Hematopoietic multipotent progenitor cell treated with erythropoietin and hydrocortisone succinate and interleukin-3 and kit ligand, for 4 days (in vitro differentiated cells): ENCODE measurements around the gene GSE1.
A peak's percentile ranks its signal among the peaks of the same experiment; 100 is the strongest.

Experiments used
- DNase-seq: peaks from one replicate; pipeline ENCODE4 v3.0.0-alpha.2; 2015

The GSE1 gene

GRCh38 chr16:85650844-85651628 lies 37.9 kb downstream of the GSE1 start:
- no peak for DNase-seq

GRCh38 chr16:85651629-85652430 lies 38.7 kb downstream of the GSE1 start:
- peak; percentile 67 for DNase-seq

- DNase-seq, result peak; percentile 87
Measured at GRCh38 chr16:85652431-85653221, 39.5 kb downstream of the GSE1 start.

- DNase-seq, result no peak
Measured at GRCh38 chr16:85653290-85653891, 40.3 kb downstream of the GSE1 start.

- no peak for DNase-seq
Measured at GRCh38 chr16:85654251-85655095, 41.4 kb downstream of the GSE1 start.

- no peak for DNase-seq
Measured at GRCh38 chr16:85655216-85656129, 42.4 kb downstream of the GSE1 start.

- no peak for DNase-seq
Measured at GRCh38 chr16:85656351-85657266, 43.5 kb downstream of the GSE1 start.

GRCh38 chr16:85657267-85657650 lies 44.1 kb downstream of the GSE1 start:
- DNase-seq, result no peak

GRCh38 chr16:85657996-85658395 lies 44.9 kb downstream of the GSE1 start:
- no peak for DNase-seq

- DNase-seq, result no peak
Measured at GRCh38 chr16:85658504-85659326, 45.6 kb downstream of the GSE1 start.

- DNase-seq, result no peak
Measured at GRCh38 chr16:85659336-85659735, 46.2 kb downstream of the GSE1 start.

- peak; percentile 84 for DNase-seq
Measured at GRCh38 chr16:85659805-85660511, 46.8 kb downstream of the GSE1 start.

- no peak for DNase-seq
Measured at GRCh38 chr16:85660843-85661739, 48.0 kb downstream of the GSE1 start.

- no peak for DNase-seq
Measured at GRCh38 chr16:85661740-85662481, 48.8 kb downstream of the GSE1 start.

- no peak for DNase-seq
Measured at GRCh38 chr16:85662482-85662812, 49.3 kb downstream of the GSE1 start.
